H1 (cell line): ENCODE data around the gene PRDX3.

Experiments used
- GABPA ChIP-seq: IDR thresholded peaks from 2 replicates; pipeline ENCODE4 v1.6.1; 2011; ENCODE audit warnings: mild to moderate bottlenecking, low read length, moderate library complexity, borderline replicate concordance; ENCODE audit not compliant: insufficient read depth
- HDAC2 ChIP-seq, 2 experiments: fragments of 300-600 bp in 1 of 2; sonication (generic) in 1 of 2; IDR thresholded peaks; 2 replicates each; pipeline ENCODE4 v1.6.1; 2011 to 2012; ENCODE audit warnings: low read depth in 2 of 2, low read length in 2 of 2, mild to moderate bottlenecking in 2 of 2, moderate library complexity in 2 of 2, borderline replicate concordance in 1 of 2, inconsistent platforms in 1 of 2
- KDM5A ChIP-seq: fragments of 200-600 bp; IDR thresholded peaks from 2 replicates; pipeline ENCODE4 v1.7.1; 2012; ENCODE audit warnings: mild to moderate bottlenecking, low read length, inconsistent platforms, mixed read lengths
- POLR2A ChIP-seq, 2 experiments: IDR thresholded peaks; 1 replicate in 1 of 2; 2 replicates in 1 of 2; pipeline ENCODE4 v1.6.1; 2011; ENCODE audit warnings: low read depth in 2 of 2, low read length in 2 of 2, mild to moderate bottlenecking in 2 of 2; ENCODE audit errors: control extremely low read depth in 1 of 2
- POLR2AphosphoS5 ChIP-seq: IDR thresholded peaks from 2 replicates; pipeline ENCODE4 v1.6.1; 2011; ENCODE audit warnings: low read depth, low read length
- TEAD4 ChIP-seq: IDR thresholded peaks from 2 replicates; pipeline ENCODE4 v1.6.1; 2012; ENCODE audit warnings: low read depth, low read length, inconsistent platforms, mixed read lengths
- USF2 ChIP-seq: IDR thresholded peaks from 2 replicates; pipeline ENCODE4 v1.6.1; 2011; ENCODE audit warnings: low read length, improper control_type of control experiment
- TF ChIP-seq, protein P1 (sequence below), 3 experiments: IDR thresholded peaks; 1 replicate in 2 of 3; 2 replicates in 1 of 3; pipeline versions ENCODE4 v1.5.1 to v1.6.1; 2011; ENCODE audit warnings: low read length in 3 of 3, mild to moderate bottlenecking in 3 of 3, inconsistent platforms in 2 of 3, low read depth in 1 of 3, moderate library complexity in 1 of 3; ENCODE audit not compliant: insufficient read depth in 1 of 3; ENCODE audit errors: control extremely low read depth in 1 of 3

- TF ChIP-seq, protein P1, sequence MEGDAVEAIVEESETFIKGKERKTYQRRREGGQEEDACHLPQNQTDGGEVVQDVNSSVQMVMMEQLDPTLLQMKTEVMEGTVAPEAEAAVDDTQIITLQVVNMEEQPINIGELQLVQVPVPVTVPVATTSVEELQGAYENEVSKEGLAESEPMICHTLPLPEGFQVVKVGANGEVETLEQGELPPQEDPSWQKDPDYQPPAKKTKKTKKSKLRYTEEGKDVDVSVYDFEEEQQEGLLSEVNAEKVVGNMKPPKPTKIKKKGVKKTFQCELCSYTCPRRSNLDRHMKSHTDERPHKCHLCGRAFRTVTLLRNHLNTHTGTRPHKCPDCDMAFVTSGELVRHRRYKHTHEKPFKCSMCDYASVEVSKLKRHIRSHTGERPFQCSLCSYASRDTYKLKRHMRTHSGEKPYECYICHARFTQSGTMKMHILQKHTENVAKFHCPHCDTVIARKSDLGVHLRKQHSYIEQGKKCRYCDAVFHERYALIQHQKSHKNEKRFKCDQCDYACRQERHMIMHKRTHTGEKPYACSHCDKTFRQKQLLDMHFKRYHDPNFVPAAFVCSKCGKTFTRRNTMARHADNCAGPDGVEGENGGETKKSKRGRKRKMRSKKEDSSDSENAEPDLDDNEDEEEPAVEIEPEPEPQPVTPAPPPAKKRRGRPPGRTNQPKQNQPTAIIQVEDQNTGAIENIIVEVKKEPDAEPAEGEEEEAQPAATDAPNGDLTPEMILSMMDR (IDR thresholded peaks at IDR 0.05; ENCODE audit: control extremely low read depth in 1 of 3, insufficient read depth in 1 of 3, low read depth in 1 of 3, low read length in 3 of 3): no peak
- TF ChIP-seq TEAD4 (no peak), POLR2AphosphoS5 (no peak), KDM5A (no peak), GABPA (no peak), HDAC2 (IDR thresholded peaks at IDR 0.05; ENCODE audit: borderline replicate concordance in 1 of 2, low read depth in 2 of 2, low read length in 2 of 2) (no peak), USF2 (no peak), POLR2A (IDR thresholded peaks at IDR 0.05; ENCODE audit: control extremely low read depth in 1 of 2, low read depth in 2 of 2, low read length in 2 of 2) (no peak)
Observed at GRCh38 chr10:119197921-119198320, 19.3 kb upstream of the PRDX3 start.
